GM10266 (cell line): ENCODE data around the gene LRRC14B.
"Not testable (repeated sequence)": the region's sequence is repeated elsewhere in the genome, so short reads cannot be mapped to it uniquely, and the experiment has no call there.

Source experiments
- DNase-seq: peaks from one replicate; pipeline ENCODE4 v3.0.0; 2012; ENCODE audit errors: extremely low spot score

The LRRC14B gene

DNA sequence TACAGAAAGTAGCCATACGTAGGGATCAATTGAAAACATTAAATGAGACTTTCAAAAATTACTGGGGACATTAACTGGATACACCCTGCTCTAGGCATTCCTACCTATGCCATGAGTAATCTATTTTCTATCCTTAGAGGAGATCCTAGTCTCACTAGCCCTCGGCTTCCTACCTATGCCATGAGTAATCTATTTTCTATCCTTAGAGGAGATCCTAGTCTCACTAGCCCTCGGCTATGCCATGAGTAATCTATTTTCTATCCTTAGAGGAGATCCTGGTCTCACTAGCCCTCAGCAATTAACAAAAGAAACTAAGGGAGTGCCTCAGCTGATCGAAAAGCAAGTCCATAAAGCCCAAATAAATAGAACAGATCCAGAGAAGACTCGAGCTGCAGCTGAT lies 54.4 kb downstream of the LRRC14B start:
- not testable (repeated sequence) for DNase-seq
